IMR-90 (cell line): Measurements from ENCODE around the gene TTC1. TPM values are rescaled to one million over a fixed set of nuclear protein-coding genes. Genes with fewer than 3 reads are reported as not detected.
A peak's percentile ranks its signal among the peaks of the same experiment; 100 is the strongest.

Source experiments
- ATAC-seq: fragments of 200-7000 bp; cut with Tn5 transposase; 2 replicates; pipeline ENCODE4 v1.9.1; 2020; ENCODE audit warnings: low read depth, mild to moderate bottlenecking, moderate library complexity
- BruUV-seq: library from RNA; stranded (reverse); fragments of 400-500 nt; replicated peaks from 2 replicates; lab custom pipeline; 2021; lab: Mats Ljungman, UMichigan
- CTCF ChIA-PET: fragments of 300-600 bp; formaldehyde crosslinking; extraction: SDS; loops from one replicate; lab custom pipeline; 2021; ENCODE audit warnings: antibody characterized with exemption; lab: Yijun Ruan, JAX
- POLR2A ChIA-PET: fragments of 300-600 bp; sonication (Branson Sonifier 250); formaldehyde crosslinking; loops from one replicate; lab custom pipeline; 2022; ENCODE audit warnings: antibody characterized with exemption; ENCODE audit not compliant: unreplicated experiment; lab: Charles Lee
- DNase-seq: peaks from one replicate; pipeline ENCODE4 v3.0.0; 2013
- H2AFZ ChIP-seq: replicated peaks from 2 replicates; pipeline ENCODE3; 2013; ENCODE audit warnings: low read length, mild to moderate bottlenecking; ENCODE audit not compliant: poor library complexity
- H2AK5ac ChIP-seq: 2 replicates; pipeline ENCODE4 v1.6.1; 2013; ENCODE audit warnings: low read depth, low read length, inconsistent platforms
- H2AK9ac ChIP-seq: replicated peaks from 2 replicates; pipeline ENCODE3; 2013; ENCODE audit warnings: mild to moderate bottlenecking, low read depth, low read length, moderate library complexity; ENCODE audit not compliant: poor library complexity
- H2BK120ac ChIP-seq: 2 replicates; pipeline ENCODE4 v1.6.1; 2013; ENCODE audit warnings: low read depth, low read length, inconsistent platforms
- H2BK15ac ChIP-seq: 3 replicates; pipeline ENCODE4 v1.6.1; 2013; ENCODE audit warnings: low read depth, low read length, inconsistent platforms
- H2BK20ac ChIP-seq: 2 replicates; pipeline ENCODE4 v1.6.1; 2013; ENCODE audit warnings: low read depth, mild to moderate bottlenecking, inconsistent platforms, low read length, moderate library complexity
- H2BK5ac ChIP-seq: 2 replicates; pipeline ENCODE4 v1.6.1; 2013; ENCODE audit warnings: mild to moderate bottlenecking, low read depth, low read length, inconsistent platforms; ENCODE audit not compliant: poor library complexity, severe bottlenecking
- H3K14ac ChIP-seq: replicated peaks from 2 replicates; pipeline ENCODE4 v1.6.1; 2013; ENCODE audit warnings: low read depth, low read length, inconsistent platforms
- H3K18ac ChIP-seq: 2 replicates; pipeline ENCODE4 v1.6.1; 2013; ENCODE audit warnings: low read depth, low read length, control low read depth
- H3K23ac ChIP-seq: 2 replicates; pipeline ENCODE4 v1.6.1; 2013; ENCODE audit warnings: low read depth, low read length, inconsistent platforms
- H3K27ac ChIP-seq: 2 replicates; pipeline ENCODE4 v1.5.1; 2013; ENCODE audit warnings: mild to moderate bottlenecking, control low read depth, low read length; ENCODE audit not compliant: insufficient read depth
- H3K27me3 ChIP-seq: 2 replicates; pipeline ENCODE4 v1.6.1; 2013; ENCODE audit warnings: low read length; ENCODE audit not compliant: control insufficient read depth, insufficient read depth
- H3K36me3 ChIP-seq: 2 replicates; pipeline ENCODE4 v1.6.1; 2013; ENCODE audit warnings: low read length, mixed read lengths; ENCODE audit not compliant: control insufficient read depth, insufficient read depth
- H3K4ac ChIP-seq: 2 replicates; pipeline ENCODE4 v1.6.1; 2013; ENCODE audit warnings: low read depth, low read length, inconsistent platforms
- H3K4me1 ChIP-seq: 2 replicates; pipeline ENCODE4 v1.6.1; 2013; ENCODE audit warnings: low read length, mixed read lengths; ENCODE audit not compliant: control insufficient read depth, insufficient read depth
- H3K4me2 ChIP-seq: 2 replicates; pipeline ENCODE4 v1.6.1; 2013; ENCODE audit warnings: low read depth, mild to moderate bottlenecking, control low read depth, low read length, moderate library complexity
- H3K4me3 ChIP-seq: 2 replicates; pipeline ENCODE4 v1.5.1; 2013; ENCODE audit warnings: low read depth, mild to moderate bottlenecking, control low read depth, low read length, moderate library complexity; ENCODE audit not compliant: insufficient read depth
- H3K56ac ChIP-seq: 2 replicates; pipeline ENCODE4 v1.6.1; 2013; ENCODE audit warnings: low read length, inconsistent platforms; ENCODE audit not compliant: insufficient read depth; ENCODE audit errors: extremely low read depth
- H3K79me1 ChIP-seq, 2 experiments: 2 replicates each; pipeline ENCODE4 v1.6.1; 2013; ENCODE audit warnings: low read length in 2 of 2, inconsistent platforms in 1 of 2, low read depth in 1 of 2
- H3K9ac ChIP-seq: 2 replicates; pipeline ENCODE4 v1.6.1; 2013; ENCODE audit warnings: low read depth, low read length, control low read depth
- H3K9me1 ChIP-seq: 2 replicates; pipeline ENCODE4 v1.6.1; 2013; ENCODE audit warnings: low read length, inconsistent platforms; ENCODE audit not compliant: insufficient read depth
- H3K9me3 ChIP-seq: 2 replicates; pipeline ENCODE4 v1.6.1; 2013; ENCODE audit warnings: low read length; ENCODE audit not compliant: control insufficient read depth, insufficient read depth
- H4K20me1 ChIP-seq: 2 replicates; pipeline ENCODE4 v1.6.1; 2013; ENCODE audit warnings: low read length, inconsistent platforms; ENCODE audit not compliant: insufficient read depth
- H4K5ac ChIP-seq: 2 replicates; pipeline ENCODE4 v1.6.1; 2013; ENCODE audit warnings: mild to moderate bottlenecking, low read depth, low read length, control low read depth
- H4K8ac ChIP-seq, 2 experiments: 2 replicates each; pipeline ENCODE4 v1.6.1; 2013; ENCODE audit warnings: low read depth in 2 of 2, low read length in 2 of 2, control low read depth in 1 of 2, inconsistent platforms in 1 of 2
- H4K91ac ChIP-seq: 2 replicates; pipeline ENCODE4 v1.6.1; 2013; ENCODE audit warnings: low read depth, low read length, inconsistent platforms; ENCODE audit not compliant: insufficient read depth
- BHLHE40 ChIP-seq: fragments of 150-350 bp; IDR thresholded peaks from 2 replicates; pipeline ENCODE4 v1.6.1; 2016; ENCODE audit warnings: mild to moderate bottlenecking, low read depth, low read length
- CEBPB ChIP-seq: IDR thresholded peaks from 2 replicates; pipeline ENCODE4 v1.6.1; 2012; ENCODE audit warnings: low read depth, low read length, improper control_type of control experiment
- CHD1 ChIP-seq: IDR thresholded peaks from 2 replicates; pipeline ENCODE4 v1.6.1; 2012; ENCODE audit warnings: low read depth, low read length, improper control_type of control experiment
- CTCF ChIP-seq: conservative IDR thresholded peaks from 2 replicates; pipeline ENCODE4 v1.5.1; 2012; ENCODE audit warnings: mild to moderate bottlenecking, low read depth, low read length, improper control_type of control experiment
- ELK1 ChIP-seq: fragments of 150-350 bp; IDR thresholded peaks from 2 replicates; pipeline ENCODE4 v1.6.1; 2016; ENCODE audit warnings: low read depth, mild to moderate bottlenecking, low read length, moderate library complexity, borderline replicate concordance
- FOS ChIP-seq: fragments of 150-350 bp; IDR thresholded peaks from 2 replicates; pipeline ENCODE4 v1.6.1; 2016; ENCODE audit warnings: low read depth, low read length
- MAFK ChIP-seq: IDR thresholded peaks from 2 replicates; pipeline ENCODE4 v1.6.1; 2012; ENCODE audit warnings: low read depth, low read length, improper control_type of control experiment
- MAZ ChIP-seq: IDR thresholded peaks from 2 replicates; pipeline ENCODE4 v1.6.1; 2012; ENCODE audit warnings: low read depth, mild to moderate bottlenecking, low read length, improper control_type of control experiment, moderate library complexity, borderline replicate concordance
- MXI1 ChIP-seq: IDR thresholded peaks from 2 replicates; pipeline ENCODE4 v1.6.1; 2012; ENCODE audit warnings: low read depth, mild to moderate bottlenecking, low read length, moderate library complexity, borderline replicate concordance
- NFE2L2 ChIP-seq: fragments of 150-350 bp; IDR thresholded peaks from 2 replicates; pipeline ENCODE4 v1.6.1; 2016; ENCODE audit warnings: low read depth, mild to moderate bottlenecking, low read length
- POLR2A ChIP-seq: IDR thresholded peaks from 2 replicates; pipeline ENCODE4 v1.6.1; 2012; ENCODE audit warnings: mild to moderate bottlenecking, low read depth, low read length
- RAD21 ChIP-seq: IDR thresholded peaks from 2 replicates; pipeline ENCODE4 v1.6.1; 2012; ENCODE audit warnings: low read length, improper control_type of control experiment
- RCOR1 ChIP-seq: IDR thresholded peaks from 2 replicates; pipeline ENCODE4 v1.6.1; 2012; ENCODE audit warnings: mild to moderate bottlenecking, low read length, improper control_type of control experiment; ENCODE audit not compliant: insufficient replicate concordance
- SMC3 ChIP-seq: fragments of 150-350 bp; IDR thresholded peaks from 2 replicates; pipeline ENCODE4 v1.6.1; 2016; ENCODE audit warnings: low read depth, mild to moderate bottlenecking, antibody characterized with exemption, low read length, moderate library complexity
- USF2 ChIP-seq: fragments of 150-350 bp; IDR thresholded peaks from 2 replicates; pipeline ENCODE4 v1.6.1; 2017; ENCODE audit warnings: mild to moderate bottlenecking, antibody characterized with exemption, low read length, low read depth
- WGBS, 2 experiments: methylation state at CpG; one replicate each; pipeline versions ENCODE4 v1.1.5 to v1.1.7; 2013; ENCODE audit warnings: missing lambda C conversion rate in 2 of 2; ENCODE audit not compliant: insufficient read length in 1 of 2; ENCODE audit errors: extremely low coverage in 2 of 2; 5-methylcytosine and 5-hydroxymethylcytosine counted together
- dilution Hi-C: fragments of 300-500 bp; cut with HindIII; formaldehyde crosslinking; loops from one replicate; pipeline ENCODE4 v1.14.3; 2018; ENCODE audit warnings: low sequenced_read_pairs; ENCODE audit not compliant: unreplicated experiment
- in situ Hi-C: fragments of 300-500 bp; cut with MboI; formaldehyde crosslinking; loops from 3 replicates; pipeline ENCODE4 v1.14.3; 2019; ENCODE audit warnings: low sequenced_read_pairs, inconsistent platforms, mixed read lengths
- intact Hi-C: fragments of 100-400 bp; cut with micrococcal nuclease; formaldehyde crosslinking; loops from 2 replicates; pipeline ENCODE4 v1.10.0; 2022
- polyA plus RNA-seq, 3 experiments: library from polyadenylated mRNA; depleted of rRNA; stranded (reverse); fragments of >200 nt; gene quantifications; 2 replicates each; pipeline ENCODE4 v1.2.3, GENCODE V29; 2012; ENCODE audit warnings: low replicate concordance in 1 of 3
- total RNA-seq: library from RNA; depleted of rRNA; stranded (reverse); fragments of >200 nt; gene quantifications from 2 replicates; pipeline ENCODE4 v1.2.3, GENCODE V29; 2012

The TTC1 gene
- total and polyA plus RNA-seq, 2 of the 4 experiments (the other 2 are of a cell fraction) = 23.1 to 41.1 TPM

- intact Hi-C loops = no loop called here
These were observed 96.9 kb downstream of the TTC1 start for GRCh38 chr5:160105686-160106360.

More at GRCh38 chr5:160105686-160106360, 96.9 kb downstream of the TTC1 start:
- peaks cover 7% of the 10 kb centered on the region for H3K36me3 ChIP-seq
- H2AK9ac ChIP-seq = no peak overlapping the region
- H2AK5ac ChIP-seq = no peak overlapping the region
- peaks cover 16 to 63% of the 10 kb centered on the region in 2 experiments for H3K79me1 ChIP-seq
- no peak overlapping the region for H2AFZ ChIP-seq
- no peak overlapping the region for H2BK15ac ChIP-seq
- no peak overlapping the region for H3K4ac ChIP-seq
- H4K5ac ChIP-seq = no peak overlapping the region
- no peak for ATAC-seq
- H3K9ac ChIP-seq = no peak overlapping the region
- H3K9me3 ChIP-seq = no peaks in the 10 kb centered on the region
- no peaks in the 10 kb centered on the region for H3K9me1 ChIP-seq
- H3K23ac ChIP-seq = no peak overlapping the region
- no peak for DNase-seq
- no TSS peak for BruUV-seq
- dilution Hi-C loops = no loop called here
- in situ Hi-C loops = no loop called here
- POLR2A ChIA-PET = no interaction called here
- TF ChIP-seq MAZ = no peak
- no peak for TF ChIP-seq MXI1
- TF ChIP-seq CHD1 = no peak
- no peak for TF ChIP-seq USF2
- no peak for TF ChIP-seq CEBPB
- no peak for TF ChIP-seq CTCF
- no peak for TF ChIP-seq MAFK
- TF ChIP-seq RAD21 = no peak
- no peak for TF ChIP-seq FOS
- TF ChIP-seq NFE2L2 = no peak
- TF ChIP-seq POLR2A = no peak
- TF ChIP-seq SMC3 = no peak
- no peak for TF ChIP-seq ELK1
- TF ChIP-seq RCOR1 = no peak
- no peak for TF ChIP-seq BHLHE40
- CTCF ChIA-PET = interaction anchor here (0.6 kb wide), 1 partner anchor 672 kb away, joined by 4 read pairs; no protein-coding TSS in a partner anchor
- no peak overlapping the region for H3K56ac ChIP-seq
- no peak overlapping the region for H3K4me2 ChIP-seq
- H3K27me3 ChIP-seq = no peaks in the 10 kb centered on the region
- H4K20me1 ChIP-seq = 0 out of 2 replicates have a peak, but pooled peaks cover 8% of the 10 kb centered on the region
- no peak overlapping the region for H4K91ac ChIP-seq
- WGBS, 2 experiments = 83% methylated on average over 1 of the region's 4 CpGs; no CpG with 5 or more reads in 1 of the 2 experiments
- H3K18ac ChIP-seq = no peak overlapping the region
- H2BK20ac ChIP-seq = no peak overlapping the region
- H3K4me3 ChIP-seq = no peak overlapping the region
- peak overlapping the region; percentile 4 for H2BK5ac ChIP-seq
- H2BK120ac ChIP-seq = no peak overlapping the region
- no peak overlapping the region for H4K8ac ChIP-seq
- H3K14ac ChIP-seq = peak overlapping the region; percentile 12
- H3K27ac ChIP-seq = no peak overlapping the region
- H3K4me1 ChIP-seq = no peaks in the 10 kb centered on the region
